Dermis blood vessel endothelial cell (primary cell): ENCODE measurements around the gene ATXN1. TPM values are rescaled to one million over a fixed set of nuclear protein-coding genes. Genes with fewer than 3 reads are reported as not detected.
A peak's percentile ranks its signal among the peaks of the same experiment; 100 is the strongest.

Experiments used
- DNase-seq: peaks from one replicate; pipeline ENCODE4 v3.0.0; 2010
- total RNA-seq: library from RNA; depleted of rRNA; stranded (reverse); fragments of >200 nt; gene quantifications from 2 replicates; pipeline ENCODE4 v1.2.3, GENCODE V29; 2014

Gene ATXN1
- total RNA-seq, 1 donor from 2014 or later = 15.3 TPM

DNA sequence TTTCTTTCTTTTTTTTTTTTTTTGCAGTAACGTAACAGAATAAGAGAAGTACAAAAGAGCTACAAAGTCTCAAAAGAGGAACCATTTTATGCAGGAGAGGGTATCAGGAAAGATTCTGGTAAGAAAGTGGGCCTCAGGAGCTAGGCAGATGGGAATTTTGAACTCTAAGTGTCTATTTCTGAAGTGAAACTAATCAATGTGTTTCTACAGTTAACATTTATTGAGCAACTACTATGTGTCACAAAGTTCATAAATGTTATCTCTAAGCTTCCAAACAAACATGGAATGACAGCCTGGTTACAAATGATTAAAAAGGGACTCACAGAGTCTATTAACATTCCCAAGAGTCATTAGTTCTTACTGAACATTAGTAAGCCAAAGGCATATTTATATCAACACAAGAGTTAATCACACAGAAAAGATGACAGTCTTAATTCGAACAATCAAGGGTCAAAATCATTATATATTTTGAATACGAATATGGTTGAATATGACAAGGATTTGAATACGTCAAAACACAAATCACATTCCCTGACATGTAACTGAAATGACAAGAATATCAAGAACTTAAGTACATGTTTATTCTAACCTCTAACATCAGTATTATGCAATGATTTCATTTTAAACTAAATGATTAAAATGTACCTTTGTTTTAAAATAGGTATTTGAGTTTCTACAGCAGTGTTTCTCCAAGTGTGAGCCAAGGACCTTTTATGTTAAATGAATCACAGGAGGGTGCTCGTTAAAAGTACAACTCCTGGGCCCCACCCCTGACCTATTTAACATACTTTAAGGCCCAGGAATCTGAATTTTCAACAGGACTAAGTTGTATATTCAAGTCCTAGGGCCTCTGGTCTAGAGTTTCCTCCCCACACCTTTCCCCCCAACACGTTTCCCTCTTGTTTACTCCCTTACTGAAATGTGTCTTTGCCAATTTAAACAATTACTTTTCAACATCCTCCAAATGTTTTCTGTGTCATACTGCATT, 89.7 kb downstream of the ATXN1 start:
- no peak for DNase-seq

DNA sequence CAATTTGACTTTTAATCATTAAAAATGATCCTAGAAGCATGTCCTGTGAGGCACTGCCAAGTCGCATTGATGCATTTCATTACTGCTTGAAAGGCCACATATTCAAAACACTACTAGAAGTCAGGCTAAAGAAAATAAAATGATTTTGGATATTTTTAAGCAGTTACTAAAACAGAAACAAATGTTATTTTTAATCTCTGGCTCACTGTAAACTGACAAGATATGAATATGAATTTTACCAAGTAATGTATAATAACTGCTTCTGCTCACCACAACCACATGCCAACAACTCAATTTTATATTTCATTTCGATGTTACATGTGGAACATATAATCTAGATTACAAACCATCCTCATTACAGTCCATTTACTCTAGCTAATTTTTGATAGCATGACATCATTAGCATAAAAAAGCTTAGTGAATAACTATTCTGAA, 90.6 kb downstream of the ATXN1 start:
- DNase-seq = no peak

DNA sequence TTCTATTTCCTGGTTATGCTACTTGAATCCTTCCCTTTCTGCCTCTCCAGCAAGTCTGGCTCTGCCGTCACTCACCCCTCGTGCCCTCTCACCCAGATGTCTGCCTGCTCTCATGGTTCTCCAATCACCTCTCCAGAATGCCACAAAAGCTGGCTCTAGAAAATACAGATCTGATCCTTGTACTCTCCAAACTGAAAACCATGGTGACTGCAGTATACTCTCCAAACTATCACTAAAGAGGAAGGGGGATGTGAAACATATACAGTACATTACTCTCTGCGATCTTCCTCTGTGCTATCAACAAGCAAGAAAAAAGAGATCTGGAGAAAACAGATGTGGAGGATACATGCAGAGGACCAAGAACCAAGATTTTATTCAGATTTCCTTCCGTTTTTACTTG, 91.1 kb downstream of the ATXN1 start:
- no peak for DNase-seq

GRCh38 chr6:16669227-16669626, 92.0 kb downstream of the ATXN1 start:
- peak; percentile 84 for DNase-seq

GRCh38 chr6:16667509-16667908, 93.8 kb downstream of the ATXN1 start:
- DNase-seq = no peak

GRCh38 chr6:16665992-16666391, 95.3 kb downstream of the ATXN1 start:
- no peak for DNase-seq

DNA sequence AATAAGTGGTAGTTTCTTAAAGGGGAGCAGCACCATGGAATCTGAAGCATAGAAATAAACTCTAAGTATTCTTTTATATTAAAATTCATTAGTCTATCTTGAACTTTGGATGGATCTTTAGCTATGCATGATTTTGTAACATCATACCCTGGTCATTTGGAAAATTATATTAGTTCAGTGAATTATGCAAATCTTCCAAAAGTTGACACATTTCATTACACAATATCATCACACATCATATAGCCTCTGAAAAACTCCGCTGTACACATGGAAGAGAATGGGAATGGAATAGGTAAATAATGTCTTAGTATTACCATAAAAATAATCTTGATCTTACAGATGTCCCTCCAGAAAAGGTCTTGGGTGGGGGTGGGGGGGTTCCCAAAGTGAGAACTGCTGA, 96.1 kb downstream of the ATXN1 start:
- no peak for DNase-seq

GRCh38 chr6:16663901-16664300, 97.4 kb downstream of the ATXN1 start:
- DNase-seq = no peak

GRCh38 chr6:16660157-16660497, 101.1 kb downstream of the ATXN1 start:
- no peak for DNase-seq

DNA sequence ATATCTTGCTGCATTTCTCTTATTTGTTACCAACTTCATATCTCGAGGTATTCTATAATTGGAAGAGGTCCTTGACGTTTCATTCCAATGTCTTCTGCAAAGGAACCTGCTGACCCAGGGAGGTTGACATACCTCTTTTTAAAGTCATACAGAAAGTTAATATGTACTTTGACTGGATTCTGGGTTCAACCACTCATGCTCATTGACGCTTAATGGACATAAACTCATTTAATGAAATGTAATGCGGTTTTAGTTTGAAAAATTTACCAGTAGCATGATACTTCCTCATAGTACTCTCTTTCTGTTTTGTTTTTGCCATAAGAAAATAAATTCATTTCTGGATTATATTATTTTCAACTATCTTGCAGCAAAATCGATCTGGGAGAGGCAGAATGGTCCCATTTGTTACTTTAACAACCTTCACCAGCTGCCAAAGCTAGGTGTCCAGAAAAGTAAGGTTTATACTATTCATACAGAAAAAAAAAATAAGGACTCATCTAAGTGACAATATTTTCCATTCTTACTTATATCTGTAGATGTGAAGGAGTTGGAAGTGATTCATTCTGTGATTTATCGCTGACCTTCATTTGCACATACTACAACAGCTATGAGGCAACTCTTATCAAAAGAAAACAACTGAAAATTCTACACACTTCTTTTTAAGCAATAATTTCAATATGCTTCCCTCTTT, 101.6 kb downstream of the ATXN1 start:
- peak; percentile 37 for DNase-seq

GRCh38 chr6:16658348-16659034, 102.8 kb downstream of the ATXN1 start:
- DNase-seq = no peak

DNA sequence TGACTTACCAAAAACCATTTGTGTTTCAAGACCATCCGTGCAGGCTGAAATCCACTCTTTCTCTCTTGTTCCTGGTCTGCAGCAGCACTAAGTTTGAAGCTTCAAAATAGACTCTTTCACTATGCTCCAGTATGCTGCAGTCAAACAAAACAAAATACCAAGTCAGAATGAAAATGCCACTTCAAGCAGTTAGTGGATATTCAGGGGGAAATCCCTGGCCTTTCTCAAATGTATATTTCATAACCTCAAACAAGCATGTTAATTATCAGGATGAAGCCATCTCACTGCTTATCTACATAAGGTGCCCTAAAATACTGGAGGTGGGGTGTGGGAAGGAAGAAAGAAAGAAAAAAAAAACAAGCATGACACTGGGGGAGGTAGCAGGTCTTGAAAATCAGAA, 103.5 kb downstream of the ATXN1 start:
- no peak for DNase-seq

- DNase-seq = no peak
Measured at GRCh38 chr6:16656451-16656850, 104.8 kb downstream of the ATXN1 start.

DNA sequence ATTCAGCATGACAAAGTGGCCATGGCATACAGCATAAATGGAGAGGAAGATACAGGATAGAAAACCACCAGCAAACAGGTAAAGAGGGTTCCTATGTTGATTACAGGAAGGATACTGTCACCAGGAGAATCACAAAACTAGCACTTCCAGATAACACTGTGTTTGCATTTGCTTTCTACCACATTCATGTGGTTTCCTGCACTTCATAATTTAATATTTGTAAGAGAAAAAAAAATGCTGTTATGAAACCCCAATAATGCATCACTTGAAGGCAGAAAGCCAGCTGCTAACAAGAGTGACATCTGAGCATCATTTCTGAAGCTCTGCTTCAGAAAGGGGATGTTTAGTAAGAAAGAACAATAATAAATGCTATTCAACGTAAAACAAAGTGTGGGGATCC, 106.6 kb downstream of the ATXN1 start:
- no peak for DNase-seq

- no peak for DNase-seq
Measured at GRCh38 chr6:16653226-16653625, 108.0 kb downstream of the ATXN1 start.

GRCh38 chr6:16651871-16652270, 109.4 kb downstream of the ATXN1 start:
- no peak for DNase-seq

- DNase-seq = no peak
Measured at GRCh38 chr6:16649890-16650289, 111.4 kb downstream of the ATXN1 start.

- no peak for DNase-seq
Measured at GRCh38 chr6:16649241-16649640, 112.0 kb downstream of the ATXN1 start.

DNA sequence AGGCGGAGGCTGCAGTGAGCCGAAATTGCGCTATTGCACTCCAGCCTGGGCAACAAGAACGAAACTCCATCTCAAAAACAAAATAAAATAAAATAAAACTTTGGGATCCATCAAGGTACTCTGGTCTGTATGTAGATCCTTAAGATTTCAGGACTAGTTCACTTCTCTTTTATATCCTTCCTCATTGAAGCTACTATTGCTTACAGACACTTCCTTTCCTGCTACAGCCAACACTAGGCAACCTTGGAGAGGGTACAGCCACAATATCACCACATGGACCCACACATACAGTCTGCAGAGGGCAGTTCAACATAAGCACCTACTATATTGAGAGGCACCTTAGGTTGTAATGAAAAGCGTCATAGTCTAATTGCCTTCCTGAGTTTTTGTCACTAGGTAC, 113.3 kb downstream of the ATXN1 start:
- DNase-seq = no peak

DNA sequence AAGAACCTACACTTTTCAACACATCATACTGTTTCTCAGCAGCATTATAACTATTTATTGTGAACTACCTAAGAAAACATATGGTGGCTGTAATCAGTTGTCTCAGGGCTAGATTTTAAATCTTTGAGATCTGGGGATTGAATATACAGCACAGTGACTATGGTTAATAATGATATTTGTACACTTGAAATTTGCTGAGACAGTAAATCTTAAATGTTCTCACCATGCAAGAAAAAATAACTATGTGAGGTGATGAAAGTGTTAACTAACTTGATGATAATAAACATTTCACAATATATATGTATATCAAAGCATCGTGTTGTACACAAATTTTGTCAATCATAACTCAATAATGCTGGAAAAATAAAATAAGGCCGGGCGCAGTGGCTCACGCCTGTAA, 113.8 kb downstream of the ATXN1 start:
- DNase-seq = no peak

DNA sequence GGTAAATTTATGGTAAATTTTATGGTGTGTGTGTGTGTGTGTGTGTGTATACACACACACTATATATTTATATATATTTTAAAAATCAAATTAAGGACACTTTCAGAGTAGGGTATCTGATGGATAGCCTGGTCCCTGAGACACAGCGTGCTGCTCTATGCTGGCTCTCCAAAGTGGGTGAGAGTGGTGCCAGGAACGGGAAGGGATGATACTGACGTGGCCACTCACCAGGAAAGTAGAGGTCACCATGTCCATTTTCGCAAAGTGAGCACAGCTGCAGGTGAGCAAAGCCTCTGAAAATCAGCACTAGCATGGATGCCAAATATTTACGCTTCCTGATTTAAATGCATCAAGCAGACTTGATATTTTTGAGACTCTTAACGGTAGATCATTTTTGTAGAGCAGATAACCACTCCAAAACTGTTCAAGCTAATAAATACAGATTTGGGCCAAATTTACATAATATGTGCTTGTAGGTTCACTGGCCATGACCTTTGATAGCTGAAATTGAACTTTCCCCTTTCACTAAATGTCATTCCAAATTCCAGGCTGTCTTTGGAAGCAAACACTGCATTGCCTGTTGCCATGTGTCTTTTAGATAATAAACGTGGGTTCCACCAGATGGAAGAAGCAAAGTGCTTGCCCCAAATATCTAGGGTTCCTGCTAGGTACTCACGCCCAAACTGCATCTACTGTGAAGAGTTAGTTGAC, 116.6 kb downstream of the ATXN1 start:
- no peak for DNase-seq

GRCh38 chr6:16639684-16640480, 121.4 kb downstream of the ATXN1 start:
- DNase-seq = peak; percentile 70
